ENCODE data around the gene PSEN2. TPM values are rescaled to one million over a fixed set of nuclear protein-coding genes. Genes with fewer than 3 reads are reported as not detected.

PSEN2 gene
- total and polyA plus RNA-seq, 10 of the 15 experiments (the other 5 are each of a cell fraction or from before 2014, with no cell fraction given), result 0.90 to 13.3 (median 7.0) TPM

- RAD21 ChIA-PET (ENCODE audit: unreplicated experiment), result no interaction called here
- H3K4me2 ChIP-seq (ENCODE audit: control insufficient read depth, insufficient read depth), result no peak overlapping the region
- no peak overlapping the region for H2AFZ ChIP-seq (ENCODE audit: control insufficient read depth, low read depth, low read length)
- DNase-seq (ENCODE audit: low read depth, low spot score) (no peak), FAIRE-seq (no peak), ATAC-seq (no peak)
- CTCF ChIA-PET, result no interaction called here
- H3K79me2 ChIP-seq (ENCODE audit: control insufficient read depth, insufficient read depth, low read length), result no peaks in the 10 kb centered on the region
- no peaks in the 10 kb centered on the region for H4K20me1 ChIP-seq (ENCODE audit: control insufficient read depth, insufficient read depth)
- BruUV-seq (replicated peaks), result no TSS peak
- peak; percentile 66; the same call in 1 of the 2 replicates for TF ChIP-seq REST (IDR thresholded peaks at IDR 0.05; ENCODE audit: low read depth, low read length)
- no peak for TF ChIP-seq BRCA1 (IDR thresholded peaks at IDR 0.05; ENCODE audit: low read depth, low read length)
- TF ChIP-seq BCL3 (IDR thresholded peaks at IDR 0.05; ENCODE audit: borderline replicate concordance, insufficient read depth, low read depth, low read length, poor library complexity, severe bottlenecking), result peak; percentile 86
- peaks cover 38% of the 10 kb centered on the region for H3K4me1 ChIP-seq (ENCODE audit: control insufficient read depth, insufficient read depth, low read length)
- H3K9me3 ChIP-seq (replicated peaks; ENCODE audit: control insufficient read depth, insufficient read depth, low read length), result no peaks in the 10 kb centered on the region
- H3K36me3 ChIP-seq (ENCODE audit: control insufficient read depth in 2 of 2, insufficient read depth in 2 of 2, low read length in 1 of 2), result peaks cover 0 to 2% of the 10 kb centered on the region in 2 experiments; a peak in 1 of 4 replicates
- WGBS (ENCODE audit: insufficient coverage, insufficient replicate concordance, low lambda C conversion rate, missing lambda C conversion rate), result 93% methylated on average over 14 of the region's 14 CpGs
- SMC1A ChIA-PET (ENCODE audit: uncharacterized antibody, unreplicated experiment), result interaction anchor here (3.4 kb wide), 1 partner anchor 9 kb away, joined by 20 read pairs; no protein-coding TSS in a partner anchor
- intact Hi-C loops (cut with micrococcal nuclease; ENCODE audit: unreplicated experiment) (no loop called here), in situ Hi-C loops (cut with MboI) (no loop called here)
- H3K27ac ChIP-seq (ENCODE audit: control insufficient read depth, insufficient read depth), result no peak overlapping the region
- H3K9ac ChIP-seq (ENCODE audit: control insufficient read depth, insufficient read depth, low read length), result no peak overlapping the region
- H3K4me3 ChIP-seq, result no peak overlapping the region
- POLR2A ChIA-PET, result no interaction called here
- no peaks in the 10 kb centered on the region for H3K27me3 ChIP-seq (replicated peaks in 1 of 2; ENCODE audit: control insufficient read depth in 2 of 2, insufficient read depth in 2 of 2, low read length in 1 of 2)
Observed at GRCh38 chr1:226880372-226881287, 10.2 kb downstream of the PSEN2 start.

All from GM12878 (cell line).